GM19023 (cell line): ENCODE results near the gene HDLBP.

Experiments
- ATAC-seq: cut with Tn5 transposase; IDR thresholded peaks from one replicate; pipeline ENCODE4 v1.9.1; 2021; ENCODE audit warnings: mild to moderate bottlenecking, moderate library complexity; ENCODE audit not compliant: unreplicated experiment

The HDLBP gene

GRCh38 chr2:241315093-241315878 lies at the start of gene HDLBP:
TSS of gene HDLBP (minus strand) at chr2:241315672. CDS start at chr2:241266869, 48,803 bp downstream.
- peak; percentile 69 for ATAC-seq

GRCh38 chr2:241364781-241365180 lies 49.3 kb upstream of the HDLBP start:
- ATAC-seq, result no peak

- no peak for ATAC-seq
Measured at GRCh38 chr2:241363426-241363825, 48.0 kb upstream of the HDLBP start.

- ATAC-seq, result no peak
Measured at GRCh38 chr2:241359481-241360045, 44.1 kb upstream of the HDLBP start.

GRCh38 chr2:241358470-241358869 lies 43.0 kb upstream of the HDLBP start:
- no peak for ATAC-seq

GRCh38 chr2:241357531-241357930 lies 42.1 kb upstream of the HDLBP start:
- ATAC-seq, result no peak

GRCh38 chr2:241356871-241357260 lies 41.4 kb upstream of the HDLBP start:
- no peak for ATAC-seq

- ATAC-seq, result peak; percentile 83
Measured at GRCh38 chr2:241355983-241356870, 40.8 kb upstream of the HDLBP start, which contains the start of gene FARP2. TSS of gene FARP2 (plus strand) at chr2:241356285. CDS start at chr2:241373108, 16,823 bp downstream.

- ATAC-seq, result no peak
Measured at GRCh38 chr2:241354668-241355658, 39.5 kb upstream of the HDLBP start.

GRCh38 chr2:241352227-241352626 lies 36.8 kb upstream of the HDLBP start:
- ATAC-seq, result no peak

- no peak for ATAC-seq
Measured at GRCh38 chr2:241351640-241352031, 36.2 kb upstream of the HDLBP start.

- no peak for ATAC-seq
Measured at GRCh38 chr2:241350878-241351639, 35.6 kb upstream of the HDLBP start.

- ATAC-seq, result no peak
Measured at GRCh38 chr2:241350530-241350877, 35.0 kb upstream of the HDLBP start.

- no peak for ATAC-seq
Measured at GRCh38 chr2:241349941-241350340, 34.5 kb upstream of the HDLBP start.

- no peak for ATAC-seq
Measured at GRCh38 chr2:241344925-241345651, 29.6 kb upstream of the HDLBP start.

GRCh38 chr2:241340631-241341163 lies 25.2 kb upstream of the HDLBP start:
- ATAC-seq, result no peak

GRCh38 chr2:241339839-241340630 lies 24.6 kb upstream of the HDLBP start:
- no peak for ATAC-seq

GRCh38 chr2:241334813-241335212 lies 19.3 kb upstream of the HDLBP start:
- no peak for ATAC-seq
